A549 (cell line): ENCODE measurements around the gene TTC28. TPM values are rescaled to one million over a fixed set of nuclear protein-coding genes. Genes with fewer than 3 reads are reported as not detected.

ENCODE experiments used
- ATAC-seq, 2 experiments: fragments of 200-7000 bp in 1 of 2; fragments of >200 bp in 1 of 2; cut with Nextera tagmentation in 1 of 2; cut with Tn5 transposase in 1 of 2; 3 replicates each; pipeline versions ENCODE4 v1.8.0 to v1.9.1; 2018 to 2020; ENCODE audit warnings: mild to moderate bottlenecking in 1 of 2, moderate library complexity in 1 of 2
- CTCF ChIA-PET: fragments of 300-600 bp; sonication (Branson Sonifier 250); formaldehyde crosslinking; extraction: SDS; loops from one replicate; lab custom pipeline; 2021; ENCODE audit warnings: antibody characterized with exemption, inconsistent platforms; lab: Yijun Ruan, JAX
- POLR2A ChIA-PET: fragments of 350-600 bp; formaldehyde crosslinking; extraction: SDS; loops from one replicate; lab custom pipeline; 2021; ENCODE audit warnings: antibody characterized with exemption, inconsistent platforms; lab: Yijun Ruan, JAX
- DNase-seq, 2 experiments: peaks; one replicate each; pipeline versions ENCODE4 v3.0.0 to v3.0.0-alpha.2; 2011 to 2016; ENCODE audit warnings: low read depth in 1 of 2, low spot score in 1 of 2
- FAIRE-seq: peaks from 2 replicates; lab custom pipeline; 2011; peaks lifted over from hg19 to GRCh38; lab: Jason Lieb, UNC
- H3K27ac ChIP-seq, 2 experiments: fragments of >200 bp; sonication (Bioruptor Twin); formaldehyde crosslinking; 3 replicates each; pipeline ENCODE4 v1.5.1; 2016 to 2017
- H3K4me1 ChIP-seq: fragments of >200 bp; sonication (Bioruptor Twin); formaldehyde crosslinking; 3 replicates; pipeline ENCODE4 v1.6.1; 2016
- H3K4me2 ChIP-seq: fragments of >200 bp; sonication (Bioruptor Twin); formaldehyde crosslinking; 3 replicates; pipeline ENCODE4 v1.6.1; 2016
- H3K4me3 ChIP-seq: fragments of >200 bp; sonication (Bioruptor Twin); formaldehyde crosslinking; 3 replicates; pipeline ENCODE4 v1.5.1; 2016
- H3K9me3 ChIP-seq: fragments of >200 bp; sonication (Bioruptor Twin); formaldehyde crosslinking; 3 replicates; pipeline ENCODE4 v1.6.1; 2016
- BCL3 ChIP-seq: fragments of >200 bp; sonication (Bioruptor Twin); formaldehyde crosslinking; IDR thresholded peaks from 3 replicates; pipeline ENCODE4 v1.6.1; 2016
- CBX2 ChIP-seq: fragments of 200-600 bp; sonication (generic); IDR thresholded peaks from 2 replicates; pipeline ENCODE4 v1.6.1; 2016; ENCODE audit warnings: low read depth, mild to moderate bottlenecking, borderline replicate concordance
- E2F6 ChIP-seq: IDR thresholded peaks from 2 replicates; pipeline ENCODE4 v1.6.1; 2012; ENCODE audit warnings: low read depth, borderline replicate concordance
- ESRRA ChIP-seq: fragments of 150-350 bp; IDR thresholded peaks from 2 replicates; pipeline ENCODE4 v1.6.1; 2014; ENCODE audit warnings: mild to moderate bottlenecking, low read length, borderline replicate concordance
- FOSB ChIP-seq: fragments of 250-450 bp; sonication (Bioruptor Pico); IDR thresholded peaks from 2 replicates; pipeline ENCODE4 v1.5.0; 2020; ENCODE audit warnings: mild to moderate bottlenecking, moderate library complexity
- GATA3 ChIP-seq: IDR thresholded peaks from 2 replicates; pipeline ENCODE4 v1.6.1; 2012; ENCODE audit warnings: borderline replicate concordance
- HES2 ChIP-seq: fragments of >200 bp; sonication (Bioruptor Twin); formaldehyde crosslinking; IDR thresholded peaks from 2 replicates; pipeline ENCODE4 v1.6.1; 2016
- HEYL ChIP-seq: fragments of 250-450 bp; sonication (Bioruptor Pico); IDR thresholded peaks from 2 replicates; pipeline ENCODE4 v1.8.0; 2021; ENCODE audit warnings: mild to moderate bottlenecking, moderate library complexity
- HOXA7 ChIP-seq: fragments of 250-450 bp; sonication (Bioruptor Pico); IDR thresholded peaks from 2 replicates; pipeline ENCODE4 v1.5.0; 2020; ENCODE audit warnings: mild to moderate bottlenecking, moderate library complexity
- HOXB13 ChIP-seq: fragments of 250-450 bp; sonication (Bioruptor Pico); IDR thresholded peaks from 2 replicates; pipeline ENCODE4 v1.5.0; 2020; ENCODE audit warnings: low read depth, mild to moderate bottlenecking, moderate library complexity
- HOXB5 ChIP-seq: fragments of 250-450 bp; sonication (Bioruptor Pico); IDR thresholded peaks from 2 replicates; pipeline ENCODE4 v1.5.0; 2020; ENCODE audit warnings: mild to moderate bottlenecking, moderate library complexity
- MAFK ChIP-seq: fragments of 450-650 bp; IDR thresholded peaks from 2 replicates; pipeline ENCODE4 v1.6.1; 2014; ENCODE audit not compliant: partially characterized antibody
- MAX ChIP-seq: IDR thresholded peaks from 2 replicates; pipeline ENCODE4 v1.6.1; 2012
- NFE2L2 ChIP-seq: fragments of 150-350 bp; conservative IDR thresholded peaks from 2 replicates; pipeline ENCODE4 v1.6.1; 2014; ENCODE audit warnings: low read length
- PBX3 ChIP-seq: IDR thresholded peaks from 2 replicates; pipeline ENCODE4 v1.6.1; 2012
- RAD21 ChIP-seq, 2 experiments: fragments of >200 bp in 1 of 2; sonication (Bioruptor Twin) in 1 of 2; formaldehyde crosslinking in 1 of 2; IDR thresholded peaks in 1 of 2; conservative IDR thresholded peaks in 1 of 2; 2 replicates in 1 of 2; 3 replicates in 1 of 2; pipeline ENCODE4 v1.6.1; 2012 to 2018; ENCODE audit warnings: inconsistent platforms in 1 of 2
- REST ChIP-seq: fragments of 200-600 bp; sonication (generic); IDR thresholded peaks from 2 replicates; pipeline ENCODE4 v1.6.1; 2016; ENCODE audit warnings: antibody characterized with exemption, mild to moderate bottlenecking, moderate library complexity
- RFX5 ChIP-seq: fragments of 450-650 bp; IDR thresholded peaks from 2 replicates; pipeline ENCODE4 v1.7.1; 2014; ENCODE audit warnings: antibody characterized with exemption, mild to moderate bottlenecking, moderate library complexity
- RNF2 ChIP-seq: fragments of 200-600 bp; sonication (generic); IDR thresholded peaks from 2 replicates; pipeline ENCODE4 v1.6.1; 2016; ENCODE audit warnings: low read depth, mild to moderate bottlenecking, antibody characterized with exemption, moderate library complexity, borderline replicate concordance
- TFCP2L1 ChIP-seq: fragments of 250-450 bp; sonication (Bioruptor Pico); IDR thresholded peaks from 2 replicates; pipeline ENCODE4 v1.5.0; 2021; ENCODE audit warnings: mild to moderate bottlenecking
- USF2 ChIP-seq: fragments of 450-650 bp; IDR thresholded peaks from 2 replicates; pipeline ENCODE4 v1.6.1; 2014; ENCODE audit warnings: antibody characterized with exemption
- ZFP36 ChIP-seq: fragments of 450-650 bp; IDR thresholded peaks from 2 replicates; pipeline ENCODE4 v1.6.1; 2014; ENCODE audit warnings: borderline replicate concordance; ENCODE audit not compliant: partially characterized antibody
- ZNF302 ChIP-seq: fragments of 250-450 bp; sonication (Bioruptor Pico); IDR thresholded peaks from 2 replicates; pipeline ENCODE4 v1.9.0; 2021; ENCODE audit warnings: inconsistent platforms, mild to moderate bottlenecking, moderate library complexity
- WGBS: methylation state at CpG from one replicate; pipeline ENCODE4 v1.1.6; 2017; ENCODE audit errors: missing lambda C conversion rate; 5-methylcytosine and 5-hydroxymethylcytosine counted together
- polyA plus RNA-seq, 4 experiments: library from polyadenylated mRNA; depleted of rRNA in 3 of 4; stranded (reverse); fragments of >200 nt; fragmentation: RNase III in 1 of 4; extraction: RNeasy Plus Mini Kit Qiagen cat#74134 plus additional on column Dnase treatment in 1 of 4; gene quantifications; 2 replicates in 3 of 4; 3 replicates in 1 of 4; pipeline ENCODE4 v1.2.3, GENCODE V29; 2011 to 2017

Gene TTC28
- polyA plus RNA-seq, 2 of the 4 experiments (the other 2 are of a cell fraction), result 2.6 to 3.8 TPM

- Histone ChIP-seq H3K4me3 (no peak overlapping the region), H3K27ac (no peak overlapping the region), H3K9me3 (no peaks in the 10 kb centered on the region), H3K4me2 (no peak overlapping the region), H3K4me1 (peaks cover 7% of the 10 kb centered on the region; the same call in 1 of the 3 replicates)
- WGBS, result 79% methylated on average over 4 of the region's 4 CpGs
- POLR2A ChIA-PET, result no interaction called here
- CTCF ChIA-PET, result no interaction called here
- DNase-seq, result no peak
- no peak for FAIRE-seq
- no peak for ATAC-seq
- TF ChIP-seq HOXB5 (CRISPR knock-in tag) (no peak), ESRRA (no peak), MAX (no peak), HEYL (CRISPR knock-in tag) (no peak), BCL3 (no peak), GATA3 (no peak), RFX5 (no peak), ZNF302 (no peak), NFE2L2 (no peak), RNF2 (no peak), HOXA7 (CRISPR knock-in tag) (no peak), FOSB (CRISPR knock-in tag) (no peak), RAD21 (conservative IDR thresholded peaks at IDR 0.05 in 1 of 2, IDR thresholded peaks at IDR 0.05 in 1 of 2) (no peak), E2F6 (no peak), HOXB13 (no peak), USF2 (no peak), PBX3 (no peak)
- TF ChIP-seq, all 56 proteins: peak for 0
These were observed 503.7 kb downstream of the TTC28 start for GRCh38 chr22:28175730-28176492.

- Histone ChIP-seq H3K4me2 (no peak overlapping the region), H3K9me3 (no peaks in the 10 kb centered on the region), H3K4me1 (peaks cover 7% of the 10 kb centered on the region; the same call in 1 of the 3 replicates), H3K4me3 (no peak overlapping the region), H3K27ac (no peak overlapping the region)
- POLR2A ChIA-PET, result no interaction called here
- no peak for FAIRE-seq
- CTCF ChIA-PET, result no interaction called here
- no peak for ATAC-seq
- no peak for DNase-seq
- 89% methylated on average over 4 of the region's 4 CpGs for WGBS
- TF ChIP-seq HOXB5 (CRISPR knock-in tag) (no peak), REST (no peak), CBX2 (no peak), HES2 (no peak), TFCP2L1 (CRISPR knock-in tag) (no peak), HOXB13 (no peak), ZFP36 (no peak), MAFK (no peak)
These were observed 505.1 kb downstream of the TTC28 start for GRCh38 chr22:28174509-28174908.
